H1 (cell line): ENCODE results near the gene PPP2R3A. TPM values are rescaled to one million over a fixed set of nuclear protein-coding genes. Genes with fewer than 3 reads are reported as not detected.

Experiments used
- CTCF ChIA-PET: fragments of 300-600 bp; sonication (Branson Sonifier 250); formaldehyde crosslinking; loops from one replicate; lab custom pipeline; 2021; ENCODE audit not compliant: partially characterized antibody; lab: Charles Lee
- POLR2A ChIA-PET: fragments of 300-600 bp; sonication (Branson Sonifier 250); formaldehyde crosslinking; loops from one replicate; lab custom pipeline; 2021; ENCODE audit warnings: inconsistent platforms; ENCODE audit not compliant: partially characterized antibody; lab: Charles Lee
- DNase-seq, 2 experiments: peaks; one replicate each; pipeline versions ENCODE4 v3.0.0 to v3.0.0-alpha.2; 2010 to 2022; ENCODE audit warnings: low spot score in 2 of 2, low read depth in 1 of 2, mixed read lengths in 1 of 2
- FAIRE-seq: peaks from 2 replicates; lab custom pipeline; 2011; peaks lifted over from hg19 to GRCh38; lab: Jason Lieb, UNC
- H2AFZ ChIP-seq: 2 replicates; pipeline ENCODE4 v1.8.1; 2012; ENCODE audit warnings: low read length, inconsistent platforms
- H2AK5ac ChIP-seq: 2 replicates; pipeline ENCODE4 v1.6.1; 2013; ENCODE audit warnings: low read depth, low read length
- H2BK120ac ChIP-seq: replicated peaks from 2 replicates; pipeline ENCODE3; 2013; ENCODE audit warnings: low read depth, low read length, inconsistent platforms
- H2BK12ac ChIP-seq: 2 replicates; pipeline ENCODE4 v1.6.1; 2013; ENCODE audit warnings: low read depth, low read length
- H2BK15ac ChIP-seq: 2 replicates; pipeline ENCODE4 v1.6.1; 2013; ENCODE audit warnings: low read length
- H2BK20ac ChIP-seq: 2 replicates; pipeline ENCODE4 v1.6.1; 2013; ENCODE audit warnings: low read length
- H2BK5ac ChIP-seq: 2 replicates; pipeline ENCODE4 v1.6.1; 2013; ENCODE audit warnings: low read depth, low read length
- H3K14ac ChIP-seq: 2 replicates; pipeline ENCODE4 v1.6.1; 2013; ENCODE audit warnings: inconsistent platforms; ENCODE audit not compliant: insufficient read length
- H3K18ac ChIP-seq: 2 replicates; pipeline ENCODE4 v1.6.1; 2013; ENCODE audit warnings: low read length; ENCODE audit errors: extremely low read depth
- H3K23ac ChIP-seq: 2 replicates; pipeline ENCODE4 v1.6.1; 2013; ENCODE audit warnings: inconsistent platforms; ENCODE audit not compliant: insufficient read length
- H3K23me2 ChIP-seq: 2 replicates; pipeline ENCODE4 v1.6.1; 2013; ENCODE audit warnings: low read depth, low read length
- H3K27ac ChIP-seq: 2 replicates; pipeline ENCODE4 v1.6.1; 2011; ENCODE audit warnings: low read depth, low read length, inconsistent platforms
- H3K27me3 ChIP-seq, 4 experiments: replicated peaks in 1 of 4; 1 replicate in 1 of 4; 2 replicates in 3 of 4; pipeline versions ENCODE4 v1.6.1 to v1.8.1; 2011 to 2013; ENCODE audit warnings: low read length in 3 of 4, mild to moderate bottlenecking in 3 of 4, inconsistent platforms in 2 of 4, mixed read lengths in 2 of 4, moderate library complexity in 1 of 4; ENCODE audit not compliant: control insufficient read depth in 3 of 4, insufficient read depth in 3 of 4; ENCODE audit errors: extremely low read depth in 1 of 4
- H3K36me3 ChIP-seq, 4 experiments: 2 replicates each; pipeline versions ENCODE4 v1.6.1 to v1.8.1; 2011 to 2013; ENCODE audit warnings: mild to moderate bottlenecking in 4 of 4, low read length in 3 of 4, moderate library complexity in 2 of 4, control low read depth in 1 of 4, inconsistent platforms in 1 of 4; ENCODE audit not compliant: insufficient read depth in 4 of 4, control insufficient read depth in 2 of 4
- H3K4ac ChIP-seq: replicated peaks from 2 replicates; pipeline ENCODE3; 2013; ENCODE audit warnings: low read length, low read depth, mixed read lengths, inconsistent platforms; ENCODE audit not compliant: insufficient read length
- H3K4me1 ChIP-seq, 4 experiments: replicated peaks in 1 of 4; 1 replicate in 1 of 4; 2 replicates in 3 of 4; pipeline versions ENCODE4 v1.6.1 to v1.8.1; 2011 to 2013; ENCODE audit warnings: low read length in 3 of 4, inconsistent platforms in 2 of 4, mixed read lengths in 1 of 4; ENCODE audit not compliant: insufficient read depth in 4 of 4, control insufficient read depth in 3 of 4
- H3K4me2 ChIP-seq, 2 experiments: 2 replicates each; pipeline versions ENCODE4 v1.6.1 to v1.8.1; 2011 to 2013; ENCODE audit warnings: low read depth in 2 of 2, low read length in 2 of 2, control low read depth in 1 of 2, inconsistent platforms in 1 of 2, mild to moderate bottlenecking in 1 of 2; ENCODE audit not compliant: insufficient read depth in 1 of 2
- H3K4me3 ChIP-seq, 4 experiments: fragments of 200-600, 300-600 bp in 1 of 4; sonication (generic), shearing (Covaris generic), sonication (Bioruptor Twin) in 1 of 4; 2 replicates each; pipeline versions ENCODE4 v1.5.1 to v1.8.1; 2011 to 2016; ENCODE audit warnings: low read length in 4 of 4, low read depth in 3 of 4, control low read depth in 2 of 4, inconsistent platforms in 2 of 4, mild to moderate bottlenecking in 2 of 4, mixed read lengths in 1 of 4, moderate library complexity in 1 of 4; ENCODE audit not compliant: insufficient read depth in 2 of 4; ENCODE audit errors: extremely low read depth in 1 of 4
- H3K56ac ChIP-seq: replicated peaks from 2 replicates; pipeline ENCODE3; 2013; ENCODE audit warnings: low read depth, mild to moderate bottlenecking, mixed read lengths, low read length, inconsistent platforms; ENCODE audit not compliant: insufficient read length
- H3K79me1 ChIP-seq: 2 replicates; pipeline ENCODE4 v1.6.1; 2013; ENCODE audit warnings: low read depth, low read length, control low read depth
- H3K79me2 ChIP-seq, 2 experiments: 2 replicates each; pipeline versions ENCODE4 v1.6.1 to v1.8.1; 2012 to 2013; ENCODE audit warnings: low read length in 2 of 2, mild to moderate bottlenecking in 2 of 2, inconsistent platforms in 1 of 2; ENCODE audit not compliant: insufficient read depth in 2 of 2, control insufficient read depth in 1 of 2
- H3K9ac ChIP-seq, 4 experiments: replicated peaks in 1 of 4; 1 replicate in 1 of 4; 2 replicates in 3 of 4; pipeline versions ENCODE4 v1.6.1 to v1.8.1; 2011 to 2013; ENCODE audit warnings: low read depth in 3 of 4, low read length in 3 of 4, control low read depth in 2 of 4, mild to moderate bottlenecking in 2 of 4, moderate library complexity in 2 of 4, inconsistent platforms in 1 of 4; ENCODE audit errors: extremely low read depth in 1 of 4
- H3K9me3 ChIP-seq, 2 experiments: 2 replicates each; pipeline versions ENCODE4 v1.6.1 to v1.8.1; 2012 to 2013; ENCODE audit warnings: mild to moderate bottlenecking in 2 of 2, moderate library complexity in 2 of 2, control low read depth in 1 of 2, inconsistent platforms in 1 of 2, low read depth in 1 of 2, low read length in 1 of 2, mixed read lengths in 1 of 2; ENCODE audit not compliant: insufficient read depth in 2 of 2
- H4K20me1 ChIP-seq, 2 experiments: replicated peaks in 1 of 2; 2 replicates each; pipeline versions ENCODE3 to v1.8.1; 2011 to 2013; ENCODE audit warnings: inconsistent platforms in 2 of 2, low read length in 2 of 2, mild to moderate bottlenecking in 1 of 2; ENCODE audit not compliant: insufficient read depth in 2 of 2, control insufficient read depth in 1 of 2
- H4K5ac ChIP-seq: 2 replicates; pipeline ENCODE4 v1.6.1; 2013; ENCODE audit warnings: low read length, low read depth, mixed read lengths, inconsistent platforms; ENCODE audit not compliant: insufficient read length
- H4K8ac ChIP-seq: 2 replicates; pipeline ENCODE4 v1.8.0; 2013; ENCODE audit warnings: mild to moderate bottlenecking, moderate library complexity, low read length, inconsistent platforms; ENCODE audit not compliant: insufficient read depth; ENCODE audit errors: extremely low read depth
- H4K91ac ChIP-seq: replicated peaks from 2 replicates; pipeline ENCODE3; 2013; ENCODE audit warnings: low read length, mixed read lengths, inconsistent platforms; ENCODE audit not compliant: insufficient read length
- BCL11A ChIP-seq, 2 experiments: IDR thresholded peaks; one replicate each; pipeline ENCODE4 v1.6.1; 2011; ENCODE audit warnings: low read depth in 2 of 2, low read length in 2 of 2, mild to moderate bottlenecking in 2 of 2
- CBX5 ChIP-seq: fragments of 300-800, 300-1000 bp; sonication (generic); IDR thresholded peaks from 2 replicates; pipeline ENCODE4 v1.7.1; 2016; ENCODE audit warnings: antibody characterized with exemption, low read length, low read depth
- CBX8 ChIP-seq: fragments of 300-800, 300-1000 bp; sonication (generic); IDR thresholded peaks from 2 replicates; pipeline ENCODE4 v1.7.1; 2016; ENCODE audit warnings: low read depth, low read length, borderline replicate concordance
- EZH2 ChIP-seq: fragments of 200-600 bp; sonication (generic); IDR thresholded peaks from 2 replicates; pipeline ENCODE4 v1.7.1; 2012; ENCODE audit warnings: low read depth, mild to moderate bottlenecking, moderate library complexity, low read length, inconsistent platforms; ENCODE audit not compliant: severe bottlenecking
- JUN ChIP-seq: IDR thresholded peaks from 2 replicates; pipeline ENCODE4 v1.6.1; 2011; ENCODE audit warnings: low read depth, mild to moderate bottlenecking, improper control_type of control experiment, low read length
- POLR2AphosphoS5 ChIP-seq: IDR thresholded peaks from 2 replicates; pipeline ENCODE4 v1.6.1; 2011; ENCODE audit warnings: low read depth, low read length
- RBBP5 ChIP-seq: IDR thresholded peaks from 2 replicates; pipeline ENCODE4 v1.7.1; 2012; ENCODE audit warnings: low read depth, mild to moderate bottlenecking, inconsistent platforms, low read length, moderate library complexity, borderline replicate concordance
- SP1 ChIP-seq: IDR thresholded peaks from 2 replicates; pipeline ENCODE4 v1.6.1; 2011; ENCODE audit warnings: low read depth, low read length
- TAF1 ChIP-seq: IDR thresholded peaks from 2 replicates; pipeline ENCODE4 v1.6.1; 2011; ENCODE audit warnings: mild to moderate bottlenecking, low read depth, low read length
- TCF12 ChIP-seq: IDR thresholded peaks from 2 replicates; pipeline ENCODE4 v1.6.1; 2011; ENCODE audit warnings: low read depth, mild to moderate bottlenecking, low read length
- TEAD4 ChIP-seq: IDR thresholded peaks from 2 replicates; pipeline ENCODE4 v1.6.1; 2012; ENCODE audit warnings: low read depth, low read length, inconsistent platforms, mixed read lengths
- USF2 ChIP-seq: IDR thresholded peaks from 2 replicates; pipeline ENCODE4 v1.6.1; 2011; ENCODE audit warnings: low read length, improper control_type of control experiment
- WGBS, 2 experiments: shearing (Covaris generic) in 1 of 2; methylation state at CpG; one replicate each; pipeline versions ENCODE4 v1.1.6 to v1.1.7; 2013 to 2015; ENCODE audit warnings: low lambda C conversion rate in 2 of 2, mixed read lengths in 2 of 2, inconsistent platforms in 1 of 2, low coverage in 1 of 2, missing lambda C conversion rate in 1 of 2; ENCODE audit not compliant: insufficient replicate concordance in 2 of 2, insufficient coverage in 1 of 2, insufficient read length in 1 of 2; ENCODE audit errors: extremely low coverage in 1 of 2, missing lambda C conversion rate in 1 of 2; 5-methylcytosine and 5-hydroxymethylcytosine counted together
- polyA plus RNA-seq, 7 experiments: library from polyadenylated mRNA; depleted of rRNA in 3 of 7; stranded (reverse) in 5 of 7; unstranded in 2 of 7; fragments of >200 nt in 5 of 7; fragments of 200-250 nt in 2 of 7; gene quantifications; 1 replicate in 5 of 7; 2 replicates in 1 of 7; 4 replicates in 1 of 7; pipeline versions ENCODE4 v1.2.1 to v1.2.3, GENCODE V29; 2011 to 2013; ENCODE audit warnings: missing spikeins in 2 of 7, mixed read lengths in 2 of 7
- total RNA-seq: library from RNA; stranded (reverse); fragmentation: NEBNext Ultra II Directional; extraction: Animal tissue kit (Norgen Biotek cat#: 25700); gene quantifications from 2 replicates; pipeline ENCODE4 v1.2.1, GENCODE V29; 2021

The PPP2R3A gene
- total and polyA plus RNA-seq, 2 of the 8 experiments (the other 6 are each of a cell fraction or from before 2014, with no cell fraction given), result 4.1 to 15.2 TPM

- Histone ChIP-seq H3K4me2 (no peak overlapping the region), H2BK5ac (no peak overlapping the region), H2BK120ac (no peak overlapping the region), H3K4me3 (no peak overlapping the region), H4K8ac (no peak overlapping the region), H2BK20ac (no peak overlapping the region), H3K14ac (no peak overlapping the region), H3K4ac (no peak overlapping the region), H3K23ac (no peak overlapping the region), H3K27ac (no peak overlapping the region), H4K20me1 (no peaks in the 10 kb centered on the region), H3K4me1 (no peaks in the 10 kb centered on the region; a peak in 3 of 7 replicates), H3K79me1 (no peaks in the 10 kb centered on the region), H3K36me3 (no peaks in the 10 kb centered on the region; a peak in 1 of 8 replicates), H4K5ac (no peak overlapping the region), H3K27me3 (peaks cover 0 to 1% (median 0%) of the 10 kb centered on the region in 4 experiments; a peak in 1 of 7 replicates), H3K79me2 (peaks cover 0 to 8% of the 10 kb centered on the region in 2 experiments; a peak in 1 of 4 replicates), H3K9ac (no peak overlapping the region), H3K18ac (no peak overlapping the region), H3K23me2 (no peaks in the 10 kb centered on the region), H4K91ac (no peak overlapping the region), H2AFZ (no peak overlapping the region), H3K56ac (no peak overlapping the region), H2BK15ac (no peak overlapping the region), H2BK12ac (no peak overlapping the region), H2AK5ac (no peak overlapping the region), H3K9me3 (no peaks in the 10 kb centered on the region)
- WGBS, 2 experiments, result 98% methylated on average over 2 of the region's 2 CpGs; no CpG with 5 or more reads in 1 of the 2 experiments
- TF ChIP-seq TEAD4 (no peak), USF2 (no peak), CBX8 (no peak), RBBP5 (no peak), CBX5 (no peak), TAF1 (no peak), BCL11A (IDR thresholded peaks at IDR 0.05; ENCODE audit: low read depth in 2 of 2, low read length in 2 of 2) (no peak), TCF12 (no peak), JUN (no peak), POLR2AphosphoS5 (no peak), EZH2 (no peak), SP1 (no peak)
- POLR2A ChIA-PET, result interaction anchor here (1.6 kb wide), 1 partner anchor 25 kb away, joined by 8 read pairs; the partner anchor contains the start of gene PPP2R3A
- DNase-seq, result no peak
- CTCF ChIA-PET, result interaction anchor here (1.6 to 2.4 kb wide), 2 partner anchors 15 to 73 kb away, joined by 3 to 7 read pairs; no protein-coding TSS in a partner anchor
- FAIRE-seq, result no peak
Measured at GRCh38 chr3:135991621-135992020, 26.1 kb downstream of the PPP2R3A start.
